Suprapubic skin (tissue), 4 donors: ENCODE results near the gene PCBP3.
"Not testable (repeated sequence)": the region's sequence is repeated elsewhere in the genome, so short reads cannot be mapped to it uniquely, and the experiment has no call there.

ENCODE experiments used
- POLR2A ChIP-seq, 2 donors: fragments of 450-650 bp; IDR thresholded peaks; one replicate each; pipeline ENCODE4 v1.6.1; 2017; ENCODE audit warnings: antibody characterized with exemption in 2 of 2, mild to moderate bottlenecking in 2 of 2, moderate library complexity in 2 of 2
- POLR2AphosphoS5 ChIP-seq, 3 donors: sonication (generic); formaldehyde crosslinking; IDR thresholded peaks; one replicate each; pipeline ENCODE4 v1.6.1; 2017; ENCODE audit warnings: antibody characterized with exemption in 3 of 3
- TF ChIP-seq, protein P1 (sequence below), 2 donors: fragments of 200-600 bp in 1 of 2; fragments of 450-650 bp in 1 of 2; sonication (generic) in 1 of 2; IDR thresholded peaks; one replicate each; pipeline ENCODE4 v1.5.1; 2016 to 2019; ENCODE audit warnings: antibody characterized with exemption in 2 of 2, mild to moderate bottlenecking in 1 of 2, moderate library complexity in 1 of 2

DNA sequence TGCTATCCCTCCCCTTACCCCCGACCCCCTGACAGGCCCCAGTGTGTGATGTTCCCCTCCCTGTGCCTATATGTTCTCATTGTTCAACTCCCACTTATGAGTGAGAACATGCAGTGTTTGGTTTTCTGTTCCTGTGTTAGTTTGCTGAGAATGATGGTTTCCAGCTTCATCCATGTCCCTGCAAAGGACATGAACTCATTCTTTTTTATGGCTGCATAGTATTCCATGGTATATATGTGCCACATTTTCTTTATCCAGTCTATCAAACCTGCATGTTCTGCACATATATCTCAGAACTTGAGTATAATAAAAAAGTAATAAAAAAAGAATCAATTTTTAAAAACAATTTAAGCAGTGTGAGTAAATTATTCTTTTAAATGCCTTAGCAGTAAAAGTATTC lies 76.7 kb downstream of the PCBP3 start:
- TF ChIP-seq POLR2AphosphoS5, POLR2A (IDR thresholded peaks at IDR 0.05): not testable (repeated sequence)
- TF ChIP-seq, protein P1, sequence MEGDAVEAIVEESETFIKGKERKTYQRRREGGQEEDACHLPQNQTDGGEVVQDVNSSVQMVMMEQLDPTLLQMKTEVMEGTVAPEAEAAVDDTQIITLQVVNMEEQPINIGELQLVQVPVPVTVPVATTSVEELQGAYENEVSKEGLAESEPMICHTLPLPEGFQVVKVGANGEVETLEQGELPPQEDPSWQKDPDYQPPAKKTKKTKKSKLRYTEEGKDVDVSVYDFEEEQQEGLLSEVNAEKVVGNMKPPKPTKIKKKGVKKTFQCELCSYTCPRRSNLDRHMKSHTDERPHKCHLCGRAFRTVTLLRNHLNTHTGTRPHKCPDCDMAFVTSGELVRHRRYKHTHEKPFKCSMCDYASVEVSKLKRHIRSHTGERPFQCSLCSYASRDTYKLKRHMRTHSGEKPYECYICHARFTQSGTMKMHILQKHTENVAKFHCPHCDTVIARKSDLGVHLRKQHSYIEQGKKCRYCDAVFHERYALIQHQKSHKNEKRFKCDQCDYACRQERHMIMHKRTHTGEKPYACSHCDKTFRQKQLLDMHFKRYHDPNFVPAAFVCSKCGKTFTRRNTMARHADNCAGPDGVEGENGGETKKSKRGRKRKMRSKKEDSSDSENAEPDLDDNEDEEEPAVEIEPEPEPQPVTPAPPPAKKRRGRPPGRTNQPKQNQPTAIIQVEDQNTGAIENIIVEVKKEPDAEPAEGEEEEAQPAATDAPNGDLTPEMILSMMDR (IDR thresholded peaks at IDR 0.05), result not testable (repeated sequence)
